ENCODE measurements around the gene ARID1B. TPM values are rescaled to one million over a fixed set of nuclear protein-coding genes. Genes with fewer than 3 reads are reported as not detected.

ARID1B gene
- total and polyA plus RNA-seq, 2 of the 4 experiments (the other 2 are of a cell fraction): 14.5 to 20.1 TPM

Small RNA genes within 50 kb of the gene (microRNA-seq; reads per million reads assigned to microRNA genes)
- gene AL355297.2 (ENCODE audit: insufficient read depth, insufficient read length): not detected
- gene MIR4466 (ENCODE audit: insufficient read depth in 1 of 2, insufficient read length in 1 of 2, unreplicated experiment in 1 of 2): 0 reads per million in 2 experiments

Small RNA genes within 50 kb of the gene (small RNA-seq; reads per million reads assigned to genes)
- gene AL355297.2 (0 to 10.2 (median 0.85) reads per million in 5 experiments), gene MIR4466 (0 to 0.15 (median 0) reads per million in 5 experiments)

Measured in IMR-90 (cell line).